ENCODE results near the gene PAN3.

GRCh38 chr13:28161370-28161769 lies 23.0 kb downstream of the PAN3 start:
- TF ChIP-seq, protein P1, sequence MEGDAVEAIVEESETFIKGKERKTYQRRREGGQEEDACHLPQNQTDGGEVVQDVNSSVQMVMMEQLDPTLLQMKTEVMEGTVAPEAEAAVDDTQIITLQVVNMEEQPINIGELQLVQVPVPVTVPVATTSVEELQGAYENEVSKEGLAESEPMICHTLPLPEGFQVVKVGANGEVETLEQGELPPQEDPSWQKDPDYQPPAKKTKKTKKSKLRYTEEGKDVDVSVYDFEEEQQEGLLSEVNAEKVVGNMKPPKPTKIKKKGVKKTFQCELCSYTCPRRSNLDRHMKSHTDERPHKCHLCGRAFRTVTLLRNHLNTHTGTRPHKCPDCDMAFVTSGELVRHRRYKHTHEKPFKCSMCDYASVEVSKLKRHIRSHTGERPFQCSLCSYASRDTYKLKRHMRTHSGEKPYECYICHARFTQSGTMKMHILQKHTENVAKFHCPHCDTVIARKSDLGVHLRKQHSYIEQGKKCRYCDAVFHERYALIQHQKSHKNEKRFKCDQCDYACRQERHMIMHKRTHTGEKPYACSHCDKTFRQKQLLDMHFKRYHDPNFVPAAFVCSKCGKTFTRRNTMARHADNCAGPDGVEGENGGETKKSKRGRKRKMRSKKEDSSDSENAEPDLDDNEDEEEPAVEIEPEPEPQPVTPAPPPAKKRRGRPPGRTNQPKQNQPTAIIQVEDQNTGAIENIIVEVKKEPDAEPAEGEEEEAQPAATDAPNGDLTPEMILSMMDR (IDR thresholded peaks at IDR 0.05), result no peak
- TF ChIP-seq POLR2AphosphoS5 (IDR thresholded peaks at IDR 0.05; ENCODE audit: insufficient read depth in 1 of 2, low read depth in 1 of 2), result no peak
